Measurements from ENCODE around the gene NTRK1. TPM values are rescaled to one million over a fixed set of nuclear protein-coding genes. Genes with fewer than 3 reads are reported as not detected.

NTRK1 gene
- total RNA-seq, 1 donor, result not detected

DNA sequence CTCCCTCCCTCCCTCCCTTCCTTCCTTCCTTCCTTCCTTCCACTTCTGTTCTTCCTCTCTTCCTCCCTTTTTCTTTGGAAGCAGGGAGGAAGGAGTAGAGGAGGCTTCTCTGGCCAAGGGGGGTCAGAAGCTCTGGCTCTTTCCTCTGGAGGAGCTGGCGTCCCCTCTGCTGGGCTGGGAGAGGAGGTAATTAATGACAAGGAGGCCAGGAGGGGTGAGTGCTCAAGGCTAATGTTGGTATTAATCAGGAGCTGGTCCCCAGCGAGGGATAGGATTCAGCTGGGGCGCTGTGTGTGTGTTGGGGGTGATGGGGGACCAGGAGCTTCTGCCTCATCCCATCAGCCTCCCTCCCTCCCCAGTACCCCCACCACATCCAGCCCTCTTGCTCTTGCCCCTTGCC lies 26.7 kb downstream of the NTRK1 start:
- TF ChIP-seq, protein P1, sequence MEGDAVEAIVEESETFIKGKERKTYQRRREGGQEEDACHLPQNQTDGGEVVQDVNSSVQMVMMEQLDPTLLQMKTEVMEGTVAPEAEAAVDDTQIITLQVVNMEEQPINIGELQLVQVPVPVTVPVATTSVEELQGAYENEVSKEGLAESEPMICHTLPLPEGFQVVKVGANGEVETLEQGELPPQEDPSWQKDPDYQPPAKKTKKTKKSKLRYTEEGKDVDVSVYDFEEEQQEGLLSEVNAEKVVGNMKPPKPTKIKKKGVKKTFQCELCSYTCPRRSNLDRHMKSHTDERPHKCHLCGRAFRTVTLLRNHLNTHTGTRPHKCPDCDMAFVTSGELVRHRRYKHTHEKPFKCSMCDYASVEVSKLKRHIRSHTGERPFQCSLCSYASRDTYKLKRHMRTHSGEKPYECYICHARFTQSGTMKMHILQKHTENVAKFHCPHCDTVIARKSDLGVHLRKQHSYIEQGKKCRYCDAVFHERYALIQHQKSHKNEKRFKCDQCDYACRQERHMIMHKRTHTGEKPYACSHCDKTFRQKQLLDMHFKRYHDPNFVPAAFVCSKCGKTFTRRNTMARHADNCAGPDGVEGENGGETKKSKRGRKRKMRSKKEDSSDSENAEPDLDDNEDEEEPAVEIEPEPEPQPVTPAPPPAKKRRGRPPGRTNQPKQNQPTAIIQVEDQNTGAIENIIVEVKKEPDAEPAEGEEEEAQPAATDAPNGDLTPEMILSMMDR (IDR thresholded peaks at IDR 0.05; ENCODE audit: insufficient read depth, low read depth, low read length), result no peak
- DNase-seq (ENCODE audit: low read depth), result no peak
- H3K4me3 ChIP-seq (ENCODE audit: low read depth, low read length), result no peak overlapping the region

GRCh38 chr1:156887734-156888133 lies 27.1 kb downstream of the NTRK1 start:
- DNase-seq (ENCODE audit: low read depth), result no peak
- no peak overlapping the region for H3K4me3 ChIP-seq (ENCODE audit: low read depth, low read length)
- TF ChIP-seq, protein P1 (IDR thresholded peaks at IDR 0.05; ENCODE audit: insufficient read depth, low read depth, low read length), result no peak

GRCh38 chr1:156889802-156890580 lies 29.3 kb downstream of the NTRK1 start:
- peak; percentile 84 for DNase-seq (ENCODE audit: low read depth)
- TF ChIP-seq, protein P1 (IDR thresholded peaks at IDR 0.05; ENCODE audit: insufficient read depth, low read depth, low read length), result peak; percentile 87
- no peak overlapping the region for H3K4me3 ChIP-seq (ENCODE audit: low read depth, low read length)

GRCh38 chr1:156892190-156893047 lies 31.8 kb downstream of the NTRK1 start:
- H3K4me3 ChIP-seq (ENCODE audit: low read depth, low read length), result peak overlapping the region; percentile 43
- TF ChIP-seq, protein P1 (IDR thresholded peaks at IDR 0.05; ENCODE audit: insufficient read depth, low read depth, low read length), result peak; percentile 81
- peak; percentile 94 for DNase-seq (ENCODE audit: low read depth)

- DNase-seq (ENCODE audit: low read depth), result peak; percentile 53
- TF ChIP-seq, protein P1 (IDR thresholded peaks at IDR 0.05; ENCODE audit: insufficient read depth, low read depth, low read length), result peak; percentile 10
- peak within 1 kb of the TSS; percentile 65 for H3K4me3 ChIP-seq (ENCODE audit: low read depth, low read length)
These were observed 32.6 kb downstream of the NTRK1 start, which contains the start of gene PEAR1 for GRCh38 chr1:156893048-156893953. TSS of gene PEAR1 (plus strand) at chr1:156893718. CDS start at chr1:156903927, 10,209 bp downstream.

DNA sequence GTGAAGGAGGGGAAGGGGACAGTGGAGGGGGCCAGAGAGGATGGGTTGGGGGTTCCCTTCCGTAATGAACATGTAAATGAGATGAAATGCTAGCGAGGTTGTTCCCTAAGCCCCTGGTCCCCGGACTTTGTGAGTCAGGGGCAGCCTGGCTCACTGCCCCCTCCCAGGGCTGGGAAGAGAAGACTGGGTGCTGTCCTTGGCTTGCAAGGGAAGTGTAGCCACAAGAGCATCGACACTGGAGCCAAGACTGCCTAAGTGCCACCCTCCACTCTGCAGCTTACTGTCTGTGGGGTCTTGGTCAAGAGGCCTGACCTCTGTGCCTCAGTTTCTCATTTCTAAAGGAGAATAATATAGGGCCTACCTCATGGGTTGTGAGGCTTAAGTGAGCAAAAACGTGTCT lies 33.3 kb downstream of the NTRK1 start:
- TF ChIP-seq, protein P1 (IDR thresholded peaks at IDR 0.05; ENCODE audit: insufficient read depth, low read depth, low read length), result no peak
- DNase-seq (ENCODE audit: low read depth), result peak; percentile 37
- H3K4me3 ChIP-seq (ENCODE audit: low read depth, low read length), result peak overlapping the region; percentile 65
